Astrocyte (in vitro differentiated cells and primary cell): ENCODE data around the gene GET4.

Source experiments
- CTCF ChIP-seq: IDR thresholded peaks from 2 replicates; pipeline ENCODE4 v1.5.1; 2011; ENCODE audit warnings: low read depth, mild to moderate bottlenecking, inconsistent platforms, low read length, moderate library complexity; ENCODE audit not compliant: insufficient read depth
- EZH2 ChIP-seq: IDR thresholded peaks from 2 replicates; pipeline ENCODE4 v1.6.1; 2012; ENCODE audit warnings: mild to moderate bottlenecking, low read length, inconsistent platforms; ENCODE audit not compliant: insufficient read depth

- TF ChIP-seq CTCF (no peak), EZH2 (no peak)
These were observed 31.0 kb downstream of the GET4 start for GRCh38 chr7:907158-907980.
